Measurements from ENCODE around the gene RMRP. TPM values are rescaled to one million over a fixed set of nuclear protein-coding genes. Genes with fewer than 3 reads are reported as not detected.

Gene RMRP
- total RNA-seq, 4 donors from 2014 or later = 3,539 to 11,174 (median 6,303) TPM

DNA sequence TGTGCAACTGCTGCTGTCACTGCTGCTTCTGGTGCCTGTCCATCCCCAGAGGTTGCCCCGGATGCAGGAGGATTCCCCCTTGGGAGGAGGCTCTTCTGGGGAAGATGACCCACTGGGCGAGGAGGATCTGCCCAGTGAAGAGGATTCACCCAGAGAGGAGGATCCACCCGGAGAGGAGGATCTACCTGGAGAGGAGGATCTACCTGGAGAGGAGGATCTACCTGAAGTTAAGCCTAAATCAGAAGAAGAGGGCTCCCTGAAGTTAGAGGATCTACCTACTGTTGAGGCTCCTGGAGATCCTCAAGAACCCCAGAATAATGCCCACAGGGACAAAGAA, 16.2 kb upstream of the RMRP start:
- Histone ChIP-seq H3K4me1 (peaks cover 4 to 12% of the 10 kb centered on the region in 2 donors), H3K27me3 (no peaks in the 10 kb centered on the region), H3K9me3 (no peaks in the 10 kb centered on the region), H3K36me3 (no peaks in the 10 kb centered on the region), H3K27ac (no peak overlapping the region), H3K4me3 (replicated peaks in 1 of 3) (no peak overlapping the region)
- intact Hi-C loops (cut with DNase I) = no loop called here
- 83 to 94% methylated on average over 2 to 3 of the region's 3 CpGs for WGBS, 2 donors
- no peak for DNase-seq
- TF ChIP-seq, protein P1, sequence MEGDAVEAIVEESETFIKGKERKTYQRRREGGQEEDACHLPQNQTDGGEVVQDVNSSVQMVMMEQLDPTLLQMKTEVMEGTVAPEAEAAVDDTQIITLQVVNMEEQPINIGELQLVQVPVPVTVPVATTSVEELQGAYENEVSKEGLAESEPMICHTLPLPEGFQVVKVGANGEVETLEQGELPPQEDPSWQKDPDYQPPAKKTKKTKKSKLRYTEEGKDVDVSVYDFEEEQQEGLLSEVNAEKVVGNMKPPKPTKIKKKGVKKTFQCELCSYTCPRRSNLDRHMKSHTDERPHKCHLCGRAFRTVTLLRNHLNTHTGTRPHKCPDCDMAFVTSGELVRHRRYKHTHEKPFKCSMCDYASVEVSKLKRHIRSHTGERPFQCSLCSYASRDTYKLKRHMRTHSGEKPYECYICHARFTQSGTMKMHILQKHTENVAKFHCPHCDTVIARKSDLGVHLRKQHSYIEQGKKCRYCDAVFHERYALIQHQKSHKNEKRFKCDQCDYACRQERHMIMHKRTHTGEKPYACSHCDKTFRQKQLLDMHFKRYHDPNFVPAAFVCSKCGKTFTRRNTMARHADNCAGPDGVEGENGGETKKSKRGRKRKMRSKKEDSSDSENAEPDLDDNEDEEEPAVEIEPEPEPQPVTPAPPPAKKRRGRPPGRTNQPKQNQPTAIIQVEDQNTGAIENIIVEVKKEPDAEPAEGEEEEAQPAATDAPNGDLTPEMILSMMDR (IDR thresholded peaks at IDR 0.05) = no peak

DNA sequence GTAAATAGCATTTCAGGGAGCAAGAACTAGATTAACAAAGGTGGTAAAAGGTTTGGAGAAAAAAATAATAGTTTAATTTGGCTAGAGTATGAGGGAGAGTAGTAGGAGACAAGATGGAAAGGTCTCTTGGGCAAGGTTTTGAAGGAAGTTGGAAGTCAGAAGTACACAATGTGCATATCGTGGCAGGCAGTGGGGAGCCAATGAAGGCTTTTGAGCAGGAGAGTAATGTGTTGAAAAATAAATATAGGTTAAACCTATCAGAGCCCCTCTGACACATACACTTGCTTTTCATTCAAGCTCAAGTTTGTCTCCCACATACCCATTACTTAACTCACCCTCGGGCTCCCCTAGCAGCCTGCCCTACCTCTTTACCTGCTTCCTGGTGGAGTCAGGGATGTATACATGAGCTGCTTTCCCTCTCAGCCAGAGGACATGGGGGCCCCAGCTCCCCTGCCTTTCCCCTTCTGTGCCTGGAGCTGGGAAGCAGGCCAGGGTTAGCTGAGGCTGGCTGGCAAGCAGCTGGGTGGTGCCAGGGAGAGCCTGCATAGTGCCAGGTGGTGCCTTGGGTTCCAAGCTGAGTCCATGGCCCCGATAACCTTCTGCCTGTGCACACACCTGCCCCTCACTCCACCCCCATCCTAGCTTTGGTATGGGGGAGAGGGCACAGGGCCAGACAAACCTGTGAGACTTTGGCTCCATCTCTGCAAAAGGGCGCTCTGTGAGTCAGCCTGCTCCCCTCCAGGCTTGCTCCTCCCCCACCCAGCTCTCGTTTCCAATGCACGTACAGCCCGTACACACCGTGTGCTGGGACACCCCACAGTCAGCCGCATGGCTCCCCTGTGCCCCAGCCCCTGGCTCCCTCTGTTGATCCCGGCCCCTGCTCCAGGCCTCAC, 15.6 kb upstream of the RMRP start, which contains the start of gene CA9:
CA9 (plus strand) TSS at position 797 of the 893 bp plus-strand sequence; CDS start at position 829, 32 bp downstream.
- peaks cover 4 to 15% of the 10 kb centered on the region in 2 donors for H3K4me1 ChIP-seq
- peak in 1 of 2 donors; percentile 21 for DNase-seq
- no peaks in the 10 kb centered on the region for H3K27me3 ChIP-seq
- H3K27ac ChIP-seq = no peak within 1 kb of the TSS
- TF ChIP-seq POLR2A (IDR thresholded peaks at IDR 0.05) = no peak
- TF ChIP-seq, protein P1 (IDR thresholded peaks at IDR 0.05) = no peak
- WGBS, 2 donors = 52 to 62% methylated on average over 8 to 9 of the region's 10 CpGs
- no peaks in the 10 kb centered on the region for H3K36me3 ChIP-seq
- H3K4me3 ChIP-seq (replicated peaks in 1 of 3) = no peak within 1 kb of the TSS
- no peaks in the 10 kb centered on the region for H3K9me3 ChIP-seq
- intact Hi-C loops (cut with DNase I) = no loop called here

DNA sequence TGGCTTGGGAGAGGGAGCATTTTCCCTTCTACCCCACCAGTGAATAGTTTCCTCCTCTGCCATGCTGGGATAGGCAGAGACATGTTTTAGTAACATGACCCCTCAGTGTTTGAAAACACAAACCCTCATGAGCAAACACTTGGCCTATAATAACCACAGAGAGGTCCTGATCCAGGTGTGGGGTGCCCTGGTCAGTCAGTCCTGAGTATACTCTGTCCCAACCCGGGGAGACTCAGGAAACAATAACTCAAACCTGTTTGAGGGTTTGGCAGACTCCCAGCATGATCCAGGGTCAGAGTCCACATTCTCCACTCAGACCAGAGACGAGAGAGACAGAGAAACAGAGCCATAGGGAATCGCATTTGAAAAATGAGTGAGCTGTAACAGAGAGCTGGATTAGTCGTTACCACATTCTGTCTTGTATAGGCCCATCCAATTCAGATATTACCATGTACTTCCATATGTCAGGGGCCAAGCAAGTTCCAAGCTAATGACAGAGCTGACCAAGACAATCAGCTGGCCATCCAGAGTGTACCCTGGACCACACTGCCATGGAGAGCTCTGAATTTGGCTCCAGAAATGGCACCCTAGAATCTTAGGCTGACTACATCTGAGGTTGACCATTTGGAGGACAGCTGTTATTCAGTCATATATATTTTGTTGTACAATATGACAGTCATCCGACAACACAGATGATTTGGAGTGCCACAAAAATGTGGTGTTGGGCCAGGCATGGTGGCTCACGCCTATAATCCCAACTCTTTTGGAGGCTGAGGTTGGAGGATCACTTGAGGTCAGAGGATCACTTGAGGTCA, 11.7 kb upstream of the RMRP start:
- H3K27me3 ChIP-seq = no peaks in the 10 kb centered on the region
- H3K4me3 ChIP-seq (replicated peaks in 1 of 3) = no peak overlapping the region
- H3K27ac ChIP-seq = peak overlapping the region in 2 of 3 donors; percentile 4 to 57
- H3K4me1 ChIP-seq = peaks cover 9 to 11% of the 10 kb centered on the region in 2 donors
- intact Hi-C loops (cut with DNase I) = no loop called here
- 49 to 54% methylated on average over 6 of the region's 6 CpGs for WGBS, 2 donors
- TF ChIP-seq POLR2A (IDR thresholded peaks at IDR 0.05) = no peak
- TF ChIP-seq, protein P1 (IDR thresholded peaks at IDR 0.05) = no peak
- no peaks in the 10 kb centered on the region for H3K36me3 ChIP-seq
- no peaks in the 10 kb centered on the region for H3K9me3 ChIP-seq
- DNase-seq = peak; percentile 54 to 55

DNA sequence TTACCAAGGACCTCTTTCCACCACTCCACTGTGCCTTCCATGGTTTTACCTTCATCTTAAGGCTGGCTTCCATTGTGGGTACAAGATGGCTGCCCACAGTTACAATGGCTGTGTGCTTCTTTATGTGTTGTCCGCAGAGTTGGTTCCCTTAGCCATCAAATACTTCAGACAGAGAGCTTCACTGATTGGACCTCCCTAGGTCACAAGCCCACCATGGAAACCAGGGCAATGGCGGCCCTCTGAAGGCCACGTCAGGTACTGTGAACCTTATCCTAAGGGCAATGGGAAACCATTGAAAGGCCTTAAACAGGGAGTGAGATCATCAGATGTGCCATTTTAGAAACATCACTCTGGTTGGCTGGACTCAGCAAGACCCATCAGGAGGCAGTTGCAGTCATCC, 10.1 kb upstream of the RMRP start:
- Histone ChIP-seq H3K27me3 (no peaks in the 10 kb centered on the region), H3K4me3 (replicated peaks in 1 of 3) (no peak overlapping the region), H3K4me1 (peaks cover 9 to 11% of the 10 kb centered on the region in 2 donors), H3K9me3 (no peaks in the 10 kb centered on the region), H3K27ac (no peak overlapping the region), H3K36me3 (no peaks in the 10 kb centered on the region)
- DNase-seq = no peak
- 98 to 100% methylated on average over 3 of the region's 3 CpGs for WGBS, 2 donors
- no peak for TF ChIP-seq POLR2A (IDR thresholded peaks at IDR 0.05)
- TF ChIP-seq, protein P1 (IDR thresholded peaks at IDR 0.05) = no peak
- intact Hi-C loops (cut with DNase I) = no loop called here
